Measurements from ENCODE around the gene RAP1A. TPM values are rescaled to one million over a fixed set of nuclear protein-coding genes. Genes with fewer than 3 reads are reported as not detected.

The RAP1A gene
- polyA plus RNA-seq, 2 donors: 56.8 to 60.2 TPM

DNA sequence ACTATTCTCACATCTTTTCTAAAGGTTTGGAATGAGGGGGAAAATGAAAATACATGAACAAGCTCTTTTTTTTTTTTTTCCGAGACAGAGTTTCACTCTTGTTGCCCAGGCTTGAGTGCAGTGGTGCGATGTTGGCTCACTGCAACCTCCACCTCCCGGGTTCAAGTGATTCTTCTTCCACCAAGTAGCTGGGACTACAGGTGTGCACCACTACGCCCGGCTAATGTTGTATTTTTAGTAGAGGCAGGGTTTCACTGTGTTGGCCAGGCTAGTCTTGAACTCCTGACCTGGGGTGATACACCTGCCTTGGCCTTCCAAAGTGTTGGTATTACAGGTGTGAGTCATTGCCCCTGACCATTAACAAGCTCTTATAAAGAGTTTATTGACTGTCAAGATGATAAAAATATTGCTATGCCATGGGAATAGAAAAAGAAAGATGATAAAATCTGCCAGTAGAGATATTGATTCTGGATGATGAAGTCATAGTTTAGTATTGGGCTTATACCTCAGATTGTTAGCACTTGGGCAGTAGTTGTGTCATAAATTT lies 83.0 kb downstream of the RAP1A start:
- 92 to 97% methylated on average over 5 of the region's 5 CpGs for WGBS, 2 donors
- no peaks in the 10 kb centered on the region for H3K27me3 ChIP-seq (ENCODE audit: control insufficient read depth in 1 of 2, insufficient read depth in 2 of 2, low read length in 2 of 2)
- no peak overlapping the region for H3K4me3 ChIP-seq (ENCODE audit: low read depth in 1 of 2, low read length in 2 of 2)
- H3K27ac ChIP-seq (ENCODE audit: low read depth in 2 of 2, low read length in 1 of 2): no peak overlapping the region
- peaks cover 3 to 11% of the 10 kb centered on the region in 2 donors for H3K36me3 ChIP-seq (ENCODE audit: control insufficient read depth in 2 of 2, insufficient read depth in 2 of 2, low read length in 1 of 2)
- no peaks in the 10 kb centered on the region for H3K9me3 ChIP-seq (ENCODE audit: control insufficient read depth in 2 of 2, insufficient read depth in 1 of 2, low read depth in 1 of 2, low read length in 1 of 2)
- H3K4me1 ChIP-seq (ENCODE audit: control insufficient read depth in 2 of 2, insufficient read depth in 2 of 2, low read length in 1 of 2): no peaks in the 10 kb centered on the region

- 77 to 84% methylated on average over 2 of the region's 2 CpGs for WGBS, 2 donors
- Histone ChIP-seq H3K27ac (ENCODE audit: low read depth in 2 of 2, low read length in 1 of 2) (no peak overlapping the region), H3K4me1 (ENCODE audit: control insufficient read depth in 2 of 2, insufficient read depth in 2 of 2, low read length in 1 of 2) (no peaks in the 10 kb centered on the region), H3K4me3 (ENCODE audit: low read depth in 1 of 2, low read length in 2 of 2) (no peak overlapping the region), H3K27me3 (ENCODE audit: control insufficient read depth in 1 of 2, insufficient read depth in 2 of 2, low read length in 2 of 2) (no peaks in the 10 kb centered on the region), H3K36me3 (ENCODE audit: control insufficient read depth in 2 of 2, insufficient read depth in 2 of 2, low read length in 1 of 2) (peaks cover 3 to 9% of the 10 kb centered on the region in 2 donors), H3K9me3 (ENCODE audit: control insufficient read depth in 2 of 2, insufficient read depth in 1 of 2, low read depth in 1 of 2, low read length in 1 of 2) (no peaks in the 10 kb centered on the region)
Measured at GRCh38 chr1:111704240-111704639, 84.7 kb downstream of the RAP1A start.

DNA sequence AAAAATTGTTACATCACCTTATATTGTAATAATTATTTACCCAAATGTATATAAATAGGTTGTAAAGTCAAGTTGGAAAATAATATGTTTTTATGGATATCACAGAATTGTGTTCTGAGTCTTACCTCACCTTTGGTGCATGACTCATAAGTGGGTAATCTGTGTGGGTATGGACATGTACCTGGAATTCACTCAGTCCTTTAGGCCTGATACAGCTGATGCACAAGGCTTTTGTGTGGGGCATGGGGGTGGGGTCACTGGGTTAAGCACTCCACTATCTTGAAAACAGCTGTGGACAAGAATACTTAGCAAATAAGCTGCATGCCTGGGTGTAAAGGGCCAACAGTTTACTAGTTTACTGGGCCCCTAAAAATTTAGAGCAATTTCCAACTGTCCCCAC lies 85.2 kb downstream of the RAP1A start:
- Histone ChIP-seq H3K4me3 (ENCODE audit: low read depth in 1 of 2, low read length in 2 of 2) (no peak overlapping the region), H3K4me1 (ENCODE audit: control insufficient read depth in 2 of 2, insufficient read depth in 2 of 2, low read length in 1 of 2) (no peaks in the 10 kb centered on the region), H3K27me3 (ENCODE audit: control insufficient read depth in 1 of 2, insufficient read depth in 2 of 2, low read length in 2 of 2) (no peaks in the 10 kb centered on the region), H3K27ac (ENCODE audit: low read depth in 2 of 2, low read length in 1 of 2) (no peak overlapping the region), H3K36me3 (ENCODE audit: control insufficient read depth in 2 of 2, insufficient read depth in 2 of 2, low read length in 1 of 2) (peaks cover 3 to 9% of the 10 kb centered on the region in 2 donors), H3K9me3 (ENCODE audit: control insufficient read depth in 2 of 2, insufficient read depth in 1 of 2, low read depth in 1 of 2, low read length in 1 of 2) (no peaks in the 10 kb centered on the region)

- Histone ChIP-seq H3K4me3 (ENCODE audit: low read depth in 1 of 2, low read length in 2 of 2) (no peak overlapping the region), H3K27ac (ENCODE audit: low read depth in 2 of 2, low read length in 1 of 2) (peak overlapping the region in 1 of 2 donors; percentile 22), H3K9me3 (ENCODE audit: control insufficient read depth in 2 of 2, insufficient read depth in 1 of 2, low read depth in 1 of 2, low read length in 1 of 2) (no peaks in the 10 kb centered on the region), H3K4me1 (ENCODE audit: control insufficient read depth in 2 of 2, insufficient read depth in 2 of 2, low read length in 1 of 2) (no peaks in the 10 kb centered on the region), H3K27me3 (ENCODE audit: control insufficient read depth in 1 of 2, insufficient read depth in 2 of 2, low read length in 2 of 2) (no peaks in the 10 kb centered on the region), H3K36me3 (ENCODE audit: control insufficient read depth in 2 of 2, insufficient read depth in 2 of 2, low read length in 1 of 2) (peaks cover 3 to 8% of the 10 kb centered on the region in 2 donors)
- WGBS, 2 donors: 69 to 75% methylated on average over 3 of the region's 3 CpGs
Measured at GRCh38 chr1:111705841-111706240, 86.3 kb downstream of the RAP1A start.

DNA sequence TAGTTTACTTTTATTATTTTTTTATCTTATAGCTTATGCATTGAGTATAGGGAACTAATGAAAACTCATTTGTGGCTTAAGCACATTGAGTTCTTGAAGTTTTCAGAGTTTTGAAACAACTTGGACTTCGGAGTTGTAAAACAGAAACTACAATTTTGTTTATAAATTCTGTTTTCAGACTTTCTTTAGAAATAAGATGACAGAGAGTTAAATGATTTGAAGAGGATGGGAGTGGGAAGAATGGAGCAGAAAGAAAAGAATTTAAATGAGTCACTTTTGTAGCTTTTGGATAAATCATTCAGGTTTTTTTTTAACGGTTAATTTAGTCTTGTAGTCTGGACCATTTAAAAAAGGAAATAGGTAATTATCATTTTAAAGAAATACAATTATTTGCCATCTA lies 87.3 kb downstream of the RAP1A start:
- no peak overlapping the region for H3K27ac ChIP-seq (ENCODE audit: low read depth in 2 of 2, low read length in 1 of 2)
- WGBS, 2 donors: 62 to 67% methylated on average over 2 of the region's 2 CpGs
- H3K36me3 ChIP-seq (ENCODE audit: control insufficient read depth in 2 of 2, insufficient read depth in 2 of 2, low read length in 1 of 2): peaks cover 3 to 6% of the 10 kb centered on the region in 2 donors
- H3K27me3 ChIP-seq (ENCODE audit: control insufficient read depth in 1 of 2, insufficient read depth in 2 of 2, low read length in 2 of 2): no peaks in the 10 kb centered on the region
- H3K4me1 ChIP-seq (ENCODE audit: control insufficient read depth in 2 of 2, insufficient read depth in 2 of 2, low read length in 1 of 2): no peaks in the 10 kb centered on the region
- H3K9me3 ChIP-seq (ENCODE audit: control insufficient read depth in 2 of 2, insufficient read depth in 1 of 2, low read depth in 1 of 2, low read length in 1 of 2): no peaks in the 10 kb centered on the region
- no peak overlapping the region for H3K4me3 ChIP-seq (ENCODE audit: low read depth in 1 of 2, low read length in 2 of 2)

DNA sequence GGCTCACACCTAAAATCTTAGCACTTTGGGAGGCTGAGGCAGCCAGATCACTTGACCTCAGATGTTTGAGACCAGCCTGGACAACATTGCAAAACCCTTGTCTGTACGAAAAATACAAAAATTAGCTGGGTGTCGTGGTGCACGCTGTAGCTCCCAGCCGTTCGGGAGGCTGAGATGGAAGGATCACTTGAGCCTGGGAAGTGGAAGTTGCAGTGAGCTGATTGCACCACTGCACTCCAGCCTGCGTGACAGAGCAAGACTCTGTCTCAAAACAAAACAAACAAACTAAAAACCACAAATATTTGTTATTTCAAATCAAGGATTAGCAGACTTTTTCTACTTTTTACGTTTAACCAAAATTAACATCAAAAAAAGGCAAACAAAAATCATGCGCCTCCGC lies 88.3 kb downstream of the RAP1A start:
- Histone ChIP-seq H3K4me1 (ENCODE audit: control insufficient read depth in 2 of 2, insufficient read depth in 2 of 2, low read length in 1 of 2) (no peaks in the 10 kb centered on the region), H3K27ac (ENCODE audit: low read depth in 2 of 2, low read length in 1 of 2) (no peak overlapping the region)

DNA sequence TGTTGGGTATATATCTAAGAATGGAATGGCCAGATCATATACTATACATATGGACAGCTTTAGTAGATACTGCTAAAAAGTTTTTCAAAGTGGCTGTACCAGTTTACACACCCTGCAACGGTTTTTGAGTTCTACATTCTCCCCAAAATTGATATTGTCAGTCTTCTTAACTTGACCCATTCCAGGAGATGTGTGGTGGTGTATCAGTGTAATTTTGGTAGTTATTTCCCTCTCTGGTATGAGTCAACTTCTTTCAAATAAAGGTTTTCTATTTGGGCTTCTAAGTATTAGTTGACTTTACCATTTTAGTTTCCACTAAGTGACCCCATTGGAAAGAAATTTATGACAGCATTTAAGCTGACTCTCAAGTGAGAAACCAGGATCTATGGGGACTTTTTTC lies 90.4 kb downstream of the RAP1A start:
- H3K9me3 ChIP-seq (ENCODE audit: control insufficient read depth in 2 of 2, insufficient read depth in 1 of 2, low read depth in 1 of 2, low read length in 1 of 2): no peaks in the 10 kb centered on the region
- 58 to 60% methylated on average over 1 of the region's 1 CpG for WGBS, 2 donors
- no peak overlapping the region for H3K4me3 ChIP-seq (ENCODE audit: low read depth in 1 of 2, low read length in 2 of 2)
- no peak overlapping the region for H3K27ac ChIP-seq (ENCODE audit: low read depth in 2 of 2, low read length in 1 of 2)
- H3K36me3 ChIP-seq (ENCODE audit: control insufficient read depth in 2 of 2, insufficient read depth in 2 of 2, low read length in 1 of 2): peaks cover 2 to 4% of the 10 kb centered on the region in 2 donors
- H3K27me3 ChIP-seq (ENCODE audit: control insufficient read depth in 1 of 2, insufficient read depth in 2 of 2, low read length in 2 of 2): no peaks in the 10 kb centered on the region
- H3K4me1 ChIP-seq (ENCODE audit: control insufficient read depth in 2 of 2, insufficient read depth in 2 of 2, low read length in 1 of 2): no peaks in the 10 kb centered on the region

More for the DNA sequence above, 88.3 kb downstream of the RAP1A start:
- 71% methylated on average over 9 of the region's 9 CpGs for WGBS, 2 donors
- Histone ChIP-seq H3K36me3 (ENCODE audit: control insufficient read depth in 2 of 2, insufficient read depth in 2 of 2, low read length in 1 of 2) (peaks cover 3 to 6% of the 10 kb centered on the region in 2 donors), H3K4me3 (ENCODE audit: low read depth in 1 of 2, low read length in 2 of 2) (no peak overlapping the region), H3K9me3 (ENCODE audit: control insufficient read depth in 2 of 2, insufficient read depth in 1 of 2, low read depth in 1 of 2, low read length in 1 of 2) (no peaks in the 10 kb centered on the region), H3K27me3 (ENCODE audit: control insufficient read depth in 1 of 2, insufficient read depth in 2 of 2, low read length in 2 of 2) (no peaks in the 10 kb centered on the region)

GRCh38 chr1:111716333-111716732 lies 96.7 kb downstream of the RAP1A start:
- Histone ChIP-seq H3K27me3 (ENCODE audit: control insufficient read depth in 1 of 2, insufficient read depth in 2 of 2, low read length in 2 of 2) (no peaks in the 10 kb centered on the region), H3K9me3 (ENCODE audit: control insufficient read depth in 2 of 2, insufficient read depth in 1 of 2, low read depth in 1 of 2, low read length in 1 of 2) (no peaks in the 10 kb centered on the region), H3K4me3 (ENCODE audit: low read depth in 1 of 2, low read length in 2 of 2) (no peak overlapping the region), H3K4me1 (ENCODE audit: control insufficient read depth in 2 of 2, insufficient read depth in 2 of 2, low read length in 1 of 2) (peaks cover 7 to 13% of the 10 kb centered on the region in 2 donors), H3K27ac (ENCODE audit: low read depth in 2 of 2, low read length in 1 of 2) (no peak overlapping the region), H3K36me3 (ENCODE audit: control insufficient read depth in 2 of 2, insufficient read depth in 2 of 2, low read length in 1 of 2) (no peaks in the 10 kb centered on the region)
- WGBS, 2 donors: 64 to 70% methylated on average over 3 of the region's 3 CpGs

DNA sequence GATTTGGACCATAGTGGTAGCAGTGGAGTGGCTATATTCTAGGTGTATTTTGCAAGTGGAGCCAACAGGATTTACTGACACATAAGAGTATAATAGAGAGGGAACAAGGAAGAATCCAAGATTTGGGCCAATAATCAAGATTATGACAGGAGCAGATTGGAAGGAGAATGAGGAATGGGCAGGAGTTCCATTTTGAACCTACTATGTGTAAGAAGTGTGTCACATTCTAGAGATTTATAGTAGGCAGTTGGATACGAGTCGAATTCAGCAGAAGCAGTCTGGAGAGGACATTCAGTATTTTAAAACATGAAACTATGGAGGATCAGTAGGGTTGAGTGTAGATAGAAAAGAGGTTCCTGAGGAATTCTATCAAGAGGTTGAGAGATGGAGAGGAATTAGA lies 97.9 kb downstream of the RAP1A start:
- H3K27me3 ChIP-seq (ENCODE audit: control insufficient read depth in 1 of 2, insufficient read depth in 2 of 2, low read length in 2 of 2): no peaks in the 10 kb centered on the region
- no peaks in the 10 kb centered on the region for H3K9me3 ChIP-seq (ENCODE audit: control insufficient read depth in 2 of 2, insufficient read depth in 1 of 2, low read depth in 1 of 2, low read length in 1 of 2)
- 93 to 98% methylated on average over 2 of the region's 2 CpGs for WGBS, 2 donors
- H3K27ac ChIP-seq (ENCODE audit: low read depth in 2 of 2, low read length in 1 of 2): no peak overlapping the region
- H3K4me1 ChIP-seq (ENCODE audit: control insufficient read depth in 2 of 2, insufficient read depth in 2 of 2, low read length in 1 of 2): peaks cover 7 to 19% of the 10 kb centered on the region in 2 donors
- no peak overlapping the region for H3K4me3 ChIP-seq (ENCODE audit: low read depth in 1 of 2, low read length in 2 of 2)
- H3K36me3 ChIP-seq (ENCODE audit: control insufficient read depth in 2 of 2, insufficient read depth in 2 of 2, low read length in 1 of 2): no peaks in the 10 kb centered on the region

DNA sequence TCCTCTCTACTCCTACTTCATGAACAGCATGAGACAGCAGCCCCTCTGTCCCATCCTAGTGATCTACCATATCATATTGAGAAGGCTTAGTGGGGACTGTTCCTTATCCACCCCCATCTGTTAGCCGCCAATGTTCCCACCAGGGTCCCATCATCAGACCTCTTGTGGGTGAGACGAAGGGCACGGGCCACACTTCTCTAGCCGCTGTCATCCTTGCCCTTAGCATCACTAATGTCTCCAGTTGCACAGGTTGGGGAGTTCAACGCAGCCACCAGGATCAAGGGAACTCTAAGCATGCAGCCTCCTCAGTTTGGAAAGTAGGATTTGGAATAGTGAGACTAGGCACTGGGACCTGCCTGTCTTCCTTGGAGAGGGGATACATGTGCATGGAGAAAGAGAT lies 99.5 kb downstream of the RAP1A start:
- H3K4me3 ChIP-seq (ENCODE audit: low read depth in 1 of 2, low read length in 2 of 2): no peak overlapping the region
- no peak overlapping the region for H3K27ac ChIP-seq (ENCODE audit: low read depth in 2 of 2, low read length in 1 of 2)
- 97 to 98% methylated on average over 5 of the region's 5 CpGs for WGBS, 2 donors
- no peaks in the 10 kb centered on the region for H3K36me3 ChIP-seq (ENCODE audit: control insufficient read depth in 2 of 2, insufficient read depth in 2 of 2, low read length in 1 of 2)
- no peaks in the 10 kb centered on the region for H3K9me3 ChIP-seq (ENCODE audit: control insufficient read depth in 2 of 2, insufficient read depth in 1 of 2, low read depth in 1 of 2, low read length in 1 of 2)
- peaks cover 7 to 20% of the 10 kb centered on the region in 2 donors for H3K4me1 ChIP-seq (ENCODE audit: control insufficient read depth in 2 of 2, insufficient read depth in 2 of 2, low read length in 1 of 2)
- no peaks in the 10 kb centered on the region for H3K27me3 ChIP-seq (ENCODE audit: control insufficient read depth in 1 of 2, insufficient read depth in 2 of 2, low read length in 2 of 2)
